ENCODE data around the gene MAST4.

MAST4 gene

DNA sequence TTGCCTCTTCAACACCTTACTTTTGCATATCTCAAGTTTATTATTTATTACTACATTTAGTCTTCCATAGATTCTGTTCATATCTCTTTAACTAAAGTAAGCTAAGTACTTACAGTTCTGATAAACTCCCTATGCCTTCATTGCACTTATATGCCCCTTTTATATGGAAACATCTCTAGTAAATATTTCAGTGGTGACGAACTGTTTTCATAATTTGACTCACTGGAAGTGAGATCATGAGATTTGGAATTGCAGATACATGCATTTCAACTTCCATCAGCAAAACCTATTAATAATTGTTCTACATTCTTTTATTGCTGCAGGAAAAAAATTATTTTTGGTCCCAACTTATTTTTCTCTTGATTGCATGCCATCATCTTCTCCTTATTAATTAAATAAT is 336.9 kb downstream of the MAST4 start:
- in situ Hi-C loops (cut with HindIII; ENCODE audit: low sequenced_read_pairs) = no loop called here

- in situ Hi-C loops (cut with HindIII; ENCODE audit: low sequenced_read_pairs) = no loop called here
These were observed 342.9 kb downstream of the MAST4 start for GRCh38 chr5:66939094-66939493.

- in situ Hi-C loops (cut with HindIII; ENCODE audit: low sequenced_read_pairs) = no loop called here
These were observed 349.5 kb downstream of the MAST4 start for GRCh38 chr5:66945389-66946349.

GRCh38 chr5:66947458-66947857 is 351.3 kb downstream of the MAST4 start:
- in situ Hi-C loops (cut with HindIII; ENCODE audit: low sequenced_read_pairs) = no loop called here

DNA sequence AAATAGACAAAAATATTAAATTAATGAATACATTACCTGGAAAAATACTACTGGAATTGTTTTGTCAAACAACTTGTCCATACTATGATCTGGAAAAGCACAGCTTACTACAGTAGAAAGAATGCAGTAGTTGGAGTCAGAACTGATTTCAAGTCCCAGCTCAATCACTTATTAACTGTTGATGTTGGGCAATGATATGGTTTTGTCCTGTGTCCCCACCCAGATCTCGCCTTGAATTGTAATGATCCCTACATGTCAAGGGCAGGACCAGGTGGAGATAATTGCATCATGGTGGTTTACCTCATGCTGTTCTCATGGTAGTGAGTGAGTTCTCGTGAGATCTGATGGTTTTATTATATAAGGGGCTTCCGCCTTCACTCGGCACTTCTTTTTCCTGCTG is 352.9 kb downstream of the MAST4 start:
- in situ Hi-C loops (cut with HindIII; ENCODE audit: low sequenced_read_pairs) = no loop called here

DNA sequence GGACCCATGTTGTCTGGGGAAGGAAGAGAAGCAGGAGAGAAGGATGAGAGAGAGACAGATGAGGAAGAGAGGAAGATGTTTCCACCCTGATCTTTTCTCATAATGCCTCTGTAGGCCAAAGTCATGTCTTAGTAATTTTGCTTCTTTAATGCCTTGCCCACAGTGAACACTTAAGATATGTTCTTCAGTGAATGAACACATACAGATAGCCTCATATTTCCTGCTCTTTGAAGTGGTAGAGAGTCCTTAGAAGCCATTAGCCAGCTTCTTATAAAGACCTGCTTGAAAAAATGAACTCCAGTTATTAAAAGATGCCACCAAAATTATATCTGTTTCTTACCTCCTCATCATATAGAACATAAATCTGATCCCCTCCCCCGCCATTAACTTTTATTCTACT is 356.0 kb downstream of the MAST4 start:
- in situ Hi-C loops (cut with HindIII; ENCODE audit: low sequenced_read_pairs) = no loop called here

GRCh38 chr5:66956439-66956838 is 360.2 kb downstream of the MAST4 start:
- in situ Hi-C loops (cut with HindIII; ENCODE audit: low sequenced_read_pairs) = no loop called here

- in situ Hi-C loops (cut with HindIII; ENCODE audit: low sequenced_read_pairs) = no loop called here
These were observed 362.2 kb downstream of the MAST4 start for GRCh38 chr5:66958201-66958979.

- in situ Hi-C loops (cut with HindIII; ENCODE audit: low sequenced_read_pairs) = no loop called here
These were observed 362.9 kb downstream of the MAST4 start for GRCh38 chr5:66958980-66959641.

DNA sequence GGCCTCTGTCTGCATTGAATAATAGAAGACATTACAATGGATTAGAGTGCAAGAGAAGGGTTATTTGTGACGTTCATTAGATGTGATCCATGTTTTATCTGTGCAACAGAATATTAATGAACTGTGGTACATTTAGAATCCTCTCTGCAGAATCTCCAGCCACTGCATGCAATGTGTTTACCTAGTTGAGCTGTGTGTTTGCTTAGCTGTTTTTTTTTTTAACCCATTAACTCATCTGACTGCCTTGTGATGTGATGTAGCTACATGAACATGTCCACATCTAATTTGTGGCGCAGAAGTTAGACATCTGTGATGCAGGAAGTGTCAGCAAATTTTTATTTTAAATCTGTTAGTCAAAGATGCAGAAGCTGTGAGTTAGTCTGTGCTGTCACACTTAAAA is 363.5 kb downstream of the MAST4 start:
- in situ Hi-C loops (cut with HindIII; ENCODE audit: low sequenced_read_pairs) = no loop called here

GRCh38 chr5:66960369-66961137 is 364.4 kb downstream of the MAST4 start:
- in situ Hi-C loops (cut with HindIII; ENCODE audit: low sequenced_read_pairs) = no loop called here

DNA sequence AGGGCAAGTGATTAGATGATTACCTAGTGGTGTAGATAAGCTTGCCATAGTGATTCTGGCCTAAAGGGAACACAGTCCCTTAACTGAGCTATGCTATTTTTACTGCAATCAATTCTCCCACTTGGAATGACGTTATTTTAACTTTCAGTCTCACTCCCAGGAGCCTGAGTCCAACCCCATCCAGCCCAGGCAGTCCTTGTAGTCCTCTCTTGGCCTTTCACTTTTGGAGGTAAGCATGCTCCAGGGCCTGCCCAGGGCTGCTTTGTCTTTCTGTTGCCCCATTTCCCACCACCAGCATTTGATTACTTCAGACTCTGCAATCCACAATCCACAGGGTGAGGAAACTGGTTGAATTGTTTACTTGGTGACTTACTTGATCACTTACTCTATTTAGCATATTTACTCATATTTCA is 367.4 kb downstream of the MAST4 start:
- in situ Hi-C loops (cut with HindIII; ENCODE audit: low sequenced_read_pairs) = no loop called here

DNA sequence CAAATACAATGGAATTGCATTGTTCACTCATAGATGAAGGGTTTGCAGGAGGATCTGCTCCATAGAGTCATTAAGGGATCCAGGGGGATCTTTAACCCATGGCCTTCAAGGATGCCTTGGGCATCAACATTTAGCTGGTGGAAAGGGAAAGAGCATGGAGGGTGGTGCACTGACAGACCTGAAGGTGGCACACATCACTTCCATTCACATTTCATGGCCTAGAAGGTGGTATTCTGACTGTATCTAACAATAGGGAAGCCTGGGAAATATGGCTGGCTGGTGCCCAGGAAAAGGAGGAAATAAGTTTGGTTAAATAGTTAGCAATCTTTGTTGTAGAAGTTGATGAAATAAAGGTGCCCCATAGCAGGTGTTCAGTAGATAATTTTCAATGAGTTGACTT is 370.2 kb downstream of the MAST4 start:
- in situ Hi-C loops (cut with HindIII; ENCODE audit: low sequenced_read_pairs) = no loop called here

- in situ Hi-C loops (cut with HindIII; ENCODE audit: low sequenced_read_pairs) = no loop called here
These were observed 370.9 kb downstream of the MAST4 start for GRCh38 chr5:66967102-66967501.

GRCh38 chr5:66967826-66968262 is 371.7 kb downstream of the MAST4 start:
- in situ Hi-C loops (cut with HindIII; ENCODE audit: low sequenced_read_pairs) = no loop called here

DNA sequence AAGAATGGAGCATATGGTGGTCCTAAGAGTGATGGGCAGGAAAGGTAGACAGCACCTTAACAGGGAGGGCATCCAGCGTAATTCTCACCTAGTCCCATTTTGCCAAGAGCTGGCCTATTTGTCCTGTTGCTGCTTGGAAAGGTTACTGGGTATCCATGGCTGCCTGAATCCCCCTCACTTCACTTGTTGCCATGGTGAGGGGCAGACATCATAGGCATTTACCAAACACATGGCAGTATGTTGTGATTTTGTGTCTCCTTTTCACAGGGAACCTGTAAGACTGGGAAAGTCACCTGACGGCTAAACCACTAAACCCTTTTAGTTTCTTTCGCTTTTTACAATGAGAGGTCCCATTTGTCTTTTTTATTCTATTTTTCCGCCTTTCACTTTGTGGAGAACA is 373.3 kb downstream of the MAST4 start:
- in situ Hi-C loops (cut with HindIII; ENCODE audit: low sequenced_read_pairs) = no loop called here

GRCh38 chr5:66969963-66970362 is 373.8 kb downstream of the MAST4 start:
- in situ Hi-C loops (cut with HindIII; ENCODE audit: low sequenced_read_pairs) = no loop called here

DNA sequence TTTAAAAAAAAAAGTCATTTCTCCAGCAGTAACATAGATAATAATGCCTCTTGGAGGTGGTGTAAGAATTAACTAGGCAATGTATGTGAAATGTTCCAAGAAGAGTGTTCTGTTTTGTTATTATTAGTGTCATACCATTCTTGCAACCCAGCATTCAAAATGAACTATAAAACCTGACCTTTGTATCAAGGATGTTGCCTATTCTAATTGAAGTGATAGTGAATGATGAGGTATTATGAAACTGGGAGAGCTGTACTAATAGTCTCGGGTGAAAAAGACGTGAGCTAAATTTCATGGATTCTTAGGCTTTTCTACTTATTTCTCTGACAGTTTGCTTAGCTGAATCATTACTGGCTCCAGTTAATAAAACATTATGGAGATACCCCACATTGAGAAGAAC is 375.8 kb downstream of the MAST4 start:
- in situ Hi-C loops (cut with HindIII; ENCODE audit: low sequenced_read_pairs) = no loop called here

DNA sequence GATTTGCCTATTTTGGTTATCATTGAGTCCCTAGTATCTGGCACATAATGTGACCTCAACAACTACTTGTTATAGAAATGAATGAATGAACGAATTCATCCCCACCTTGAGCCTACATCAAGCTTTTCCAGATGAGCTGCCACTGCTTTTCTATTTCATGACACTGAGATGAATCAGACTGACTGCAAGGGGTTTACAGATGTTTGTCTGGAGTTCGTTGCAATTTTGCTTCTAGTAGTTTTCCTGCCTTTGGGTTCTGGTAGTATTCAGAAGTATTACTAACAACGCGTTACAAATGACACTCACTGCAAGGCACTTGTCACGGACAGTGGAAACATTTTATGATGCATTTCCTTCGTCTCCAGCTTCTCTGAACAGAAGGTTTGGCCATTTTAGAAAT is 378.1 kb downstream of the MAST4 start:
- in situ Hi-C loops (cut with HindIII; ENCODE audit: low sequenced_read_pairs) = no loop called here

- in situ Hi-C loops (cut with HindIII; ENCODE audit: low sequenced_read_pairs) = no loop called here
These were observed 379.9 kb downstream of the MAST4 start for GRCh38 chr5:66976108-66976507.

GRCh38 chr5:66979738-66980137 is 383.5 kb downstream of the MAST4 start:
- in situ Hi-C loops (cut with HindIII; ENCODE audit: low sequenced_read_pairs) = no loop called here
